H1 (cell line): Measurements from ENCODE around the gene DOK7.

ENCODE experiments used
- ATF3 ChIP-seq: IDR thresholded peaks from 2 replicates; pipeline ENCODE4 v1.6.1; 2011; ENCODE audit warnings: low read depth, mild to moderate bottlenecking, low read length; ENCODE audit not compliant: insufficient read depth
- CHD2 ChIP-seq: IDR thresholded peaks from 2 replicates; pipeline ENCODE4 v1.6.1; 2012; ENCODE audit warnings: low read length, improper control_type of control experiment
- CTCF ChIP-seq, 3 experiments: IDR thresholded peaks; 1 replicate in 2 of 3; 2 replicates in 1 of 3; pipeline versions ENCODE4 v1.5.1 to v1.6.1; 2011; ENCODE audit warnings: low read length in 3 of 3, mild to moderate bottlenecking in 3 of 3, inconsistent platforms in 2 of 3, low read depth in 1 of 3, moderate library complexity in 1 of 3; ENCODE audit not compliant: insufficient read depth in 1 of 3; ENCODE audit errors: control extremely low read depth in 1 of 3
- POLR2A ChIP-seq, 2 experiments: IDR thresholded peaks; 1 replicate in 1 of 2; 2 replicates in 1 of 2; pipeline ENCODE4 v1.6.1; 2011; ENCODE audit warnings: low read depth in 2 of 2, low read length in 2 of 2, mild to moderate bottlenecking in 2 of 2; ENCODE audit errors: control extremely low read depth in 1 of 2

DNA sequence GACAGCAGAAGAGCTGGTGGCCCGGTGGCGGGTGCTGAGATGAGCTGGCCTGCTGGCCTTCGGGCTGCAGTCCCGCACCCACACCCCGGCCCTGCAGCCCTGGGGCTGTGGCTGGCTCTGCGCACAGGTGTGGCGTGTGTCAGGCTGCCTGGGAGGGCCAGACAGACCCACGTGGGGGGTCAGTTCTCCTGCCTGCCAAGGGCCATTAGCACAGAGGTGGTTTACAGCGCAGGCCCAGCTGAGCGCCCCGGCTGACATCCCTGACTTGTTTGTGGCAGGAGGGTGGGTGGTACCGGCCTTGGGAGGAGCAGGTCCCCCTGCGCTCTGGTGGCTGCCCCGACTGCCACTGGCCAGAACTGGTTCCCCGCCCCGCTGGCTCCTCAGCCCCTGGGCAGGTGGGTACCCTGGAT lies 30.7 kb upstream of the DOK7 start:
- TF ChIP-seq CTCF (IDR thresholded peaks at IDR 0.05; ENCODE audit: control extremely low read depth in 1 of 3, insufficient read depth in 1 of 3, low read depth in 1 of 3, low read length in 3 of 3) (no peak), POLR2A (IDR thresholded peaks at IDR 0.05; ENCODE audit: control extremely low read depth in 1 of 2, low read depth in 2 of 2, low read length in 2 of 2) (no peak), ATF3 (no peak), CHD2 (no peak)
